ENCODE data around the gene ZMAT2.
"Not testable (repeated sequence)": the region's sequence is repeated elsewhere in the genome, so short reads cannot be mapped to it uniquely, and the experiment has no call there.

Gene ZMAT2, protein sequence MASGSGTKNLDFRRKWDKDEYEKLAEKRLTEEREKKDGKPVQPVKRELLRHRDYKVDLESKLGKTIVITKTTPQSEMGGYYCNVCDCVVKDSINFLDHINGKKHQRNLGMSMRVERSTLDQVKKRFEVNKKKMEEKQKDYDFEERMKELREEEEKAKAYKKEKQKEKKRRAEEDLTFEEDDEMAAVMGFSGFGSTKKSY
- total RNA-seq, result 29.3 to 72.4 (median 49.1) reads per million in 17 experiments

DNA sequence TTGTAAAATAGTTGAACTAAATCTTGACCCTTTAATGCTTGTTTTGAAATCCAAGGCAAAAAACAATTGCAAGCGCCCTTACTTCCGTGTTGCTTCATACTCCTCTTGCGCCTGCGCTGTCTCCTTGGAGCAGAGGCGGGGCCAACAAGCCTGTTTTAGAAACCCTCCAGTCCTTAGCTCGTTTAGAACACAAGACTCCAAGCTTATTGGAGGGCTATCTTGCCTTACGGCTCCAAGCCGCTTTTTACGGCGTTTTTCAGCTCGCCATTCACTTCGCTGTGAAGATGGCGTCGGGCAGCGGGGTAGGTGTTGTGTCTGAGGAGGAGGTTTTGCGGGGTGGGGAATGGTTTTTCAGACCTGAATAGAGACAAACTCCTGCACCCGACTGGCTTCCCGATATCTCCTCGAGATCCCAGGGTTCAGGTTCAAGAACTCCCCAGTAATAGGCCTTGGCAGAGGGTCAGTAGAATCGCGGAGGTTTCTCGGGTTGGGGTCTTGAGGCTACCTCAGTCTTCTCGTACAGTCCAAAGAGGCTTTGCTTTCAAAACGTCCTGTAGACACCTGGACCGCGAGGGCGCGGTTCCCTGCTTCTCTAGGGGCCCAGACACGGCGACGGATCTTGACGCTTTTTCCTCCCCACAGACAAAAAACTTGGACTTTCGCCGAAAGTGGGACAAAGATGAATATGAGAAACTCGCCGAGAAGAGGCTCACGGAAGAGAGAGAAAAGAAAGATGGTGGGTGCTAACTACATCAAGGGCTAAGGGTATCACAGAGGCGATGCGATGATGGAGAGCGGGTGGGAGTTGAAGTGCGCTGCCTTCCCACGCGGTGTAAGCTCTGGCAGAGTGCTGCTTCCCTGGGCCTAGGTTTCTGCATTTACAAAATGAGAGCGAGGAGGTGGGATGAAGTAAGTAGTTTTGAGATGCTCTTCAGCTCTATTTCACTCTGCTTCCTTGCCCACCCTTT, at the start of gene ZMAT2:
TSS of gene ZMAT2 (plus strand) at position 271 of the 968 bp plus-strand sequence. CDS start at position 285, 14 bp downstream.
- peak; percentile 96 to 99 (median 98) for DNase-seq

DNA sequence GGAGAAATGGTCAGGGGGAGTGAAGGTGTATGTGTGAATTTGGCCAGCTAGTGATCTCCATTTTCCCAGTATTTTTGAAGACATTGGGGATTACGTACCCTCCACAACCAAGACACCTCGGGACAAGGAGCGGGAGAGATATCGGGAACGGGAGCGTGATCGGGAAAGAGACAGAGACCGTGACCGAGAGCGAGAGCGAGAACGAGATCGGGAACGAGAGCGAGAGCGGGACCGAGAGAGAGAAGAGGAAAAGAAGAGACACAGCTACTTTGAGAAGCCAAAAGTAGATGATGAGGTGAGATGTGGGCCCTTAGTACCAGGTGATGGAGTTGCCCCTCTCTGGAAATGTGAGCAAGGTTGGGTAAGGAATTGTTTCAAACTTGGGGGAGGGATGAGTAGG, 41.4 kb upstream of the ZMAT2 start:
- DNase-seq, result no peak

DNA sequence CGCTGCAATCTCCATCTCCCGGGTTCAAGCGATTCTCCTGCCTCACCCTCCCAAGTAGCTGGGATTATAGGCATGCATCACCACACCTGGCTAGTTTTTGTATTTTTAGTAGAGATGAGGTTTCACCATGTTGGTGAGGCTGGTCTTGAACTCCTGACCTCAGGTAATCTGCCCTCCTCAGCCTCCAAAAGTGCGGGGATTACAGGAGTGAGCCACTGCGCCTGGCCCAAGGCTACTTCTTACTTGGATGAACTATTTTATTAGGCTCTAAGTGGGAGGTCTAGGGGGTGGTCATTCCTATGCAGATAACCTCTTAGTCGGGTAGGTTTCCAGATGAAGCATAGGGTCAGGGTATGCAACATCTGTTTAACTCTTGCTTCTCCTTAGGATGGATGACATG, 39.9 kb upstream of the ZMAT2 start:
- not testable (repeated sequence) for DNase-seq

DNA sequence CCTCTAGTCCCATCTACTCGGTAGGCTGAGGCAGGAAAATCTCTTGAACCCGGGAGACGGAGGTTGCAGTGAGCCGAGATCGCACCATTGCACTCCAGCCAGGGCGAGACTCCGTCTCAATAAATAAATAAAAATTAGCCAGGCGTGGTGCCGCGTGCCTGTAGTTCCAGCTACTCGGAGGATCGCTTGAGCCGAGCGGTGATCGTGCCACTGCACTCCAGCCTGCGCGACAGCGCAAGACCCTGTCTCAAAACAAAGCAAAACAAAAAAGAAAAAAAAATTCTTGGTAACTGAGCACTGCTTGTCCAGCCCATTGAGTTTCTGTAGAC, 36.3 kb upstream of the ZMAT2 start:
- no peak for DNase-seq

DNA sequence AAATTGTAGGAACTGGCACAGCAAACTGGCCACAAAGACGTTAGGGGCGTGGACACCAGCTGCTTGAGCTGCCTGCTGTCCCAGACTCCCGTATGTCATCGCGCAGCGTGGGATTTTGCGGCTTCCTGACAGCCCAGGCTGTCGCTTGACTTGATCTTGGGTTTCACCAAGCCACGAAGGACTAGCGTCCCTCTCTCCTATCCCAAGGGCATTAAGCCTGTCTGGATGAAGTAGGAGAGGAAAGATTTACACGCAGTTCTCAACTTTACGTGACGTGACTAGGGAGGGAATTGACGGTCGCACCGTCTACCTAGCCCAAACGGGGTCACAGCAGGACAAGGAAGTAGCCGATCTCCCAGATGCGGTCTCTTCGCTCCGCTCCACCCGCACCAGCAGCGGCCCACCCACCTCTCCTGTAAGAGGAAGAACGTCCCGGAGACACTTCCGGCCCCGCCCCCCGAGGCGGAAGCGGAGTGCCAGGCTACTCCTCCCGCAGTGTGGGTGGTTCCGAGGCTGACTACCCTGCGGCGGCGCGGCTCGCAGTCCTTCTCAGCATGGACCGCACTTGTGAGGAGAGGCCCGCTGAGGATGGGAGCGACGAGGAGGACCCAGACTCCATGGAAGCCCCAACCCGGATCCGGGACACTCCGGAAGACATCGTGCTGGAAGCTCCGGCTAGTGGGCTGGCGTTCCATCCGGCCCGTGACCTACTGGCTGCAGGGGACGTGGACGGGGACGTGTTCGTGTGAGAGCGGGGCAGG, 35.7 kb upstream of the ZMAT2 start, which contains the start of gene WDR55:
TSS of gene WDR55 (plus strand) at position 546 of the 761 bp plus-strand sequence. CDS start at position 555, 9 bp downstream.
- peak; percentile 96 to 99 (median 98) for DNase-seq

DNA sequence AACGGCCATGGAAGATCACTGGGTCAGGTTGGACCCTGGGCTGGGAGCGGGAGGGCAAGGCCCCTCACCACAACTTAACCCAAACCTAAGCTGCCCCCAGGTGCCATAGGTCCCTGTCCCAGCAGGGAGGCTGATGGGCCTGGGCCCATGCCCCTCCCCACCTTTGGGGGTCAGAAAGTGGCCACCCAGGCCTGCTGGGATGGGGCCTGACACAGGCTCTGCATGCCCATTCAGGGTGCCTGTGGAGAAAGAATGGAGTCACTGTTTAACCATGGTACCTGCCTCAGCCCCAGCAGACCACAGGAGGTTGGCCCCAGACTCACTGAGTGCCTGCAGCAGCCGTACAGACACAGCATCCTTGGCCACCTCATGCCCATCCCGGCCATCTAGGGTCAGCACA, 29.2 kb upstream of the ZMAT2 start:
- DNase-seq, result not testable (repeated sequence)

DNA sequence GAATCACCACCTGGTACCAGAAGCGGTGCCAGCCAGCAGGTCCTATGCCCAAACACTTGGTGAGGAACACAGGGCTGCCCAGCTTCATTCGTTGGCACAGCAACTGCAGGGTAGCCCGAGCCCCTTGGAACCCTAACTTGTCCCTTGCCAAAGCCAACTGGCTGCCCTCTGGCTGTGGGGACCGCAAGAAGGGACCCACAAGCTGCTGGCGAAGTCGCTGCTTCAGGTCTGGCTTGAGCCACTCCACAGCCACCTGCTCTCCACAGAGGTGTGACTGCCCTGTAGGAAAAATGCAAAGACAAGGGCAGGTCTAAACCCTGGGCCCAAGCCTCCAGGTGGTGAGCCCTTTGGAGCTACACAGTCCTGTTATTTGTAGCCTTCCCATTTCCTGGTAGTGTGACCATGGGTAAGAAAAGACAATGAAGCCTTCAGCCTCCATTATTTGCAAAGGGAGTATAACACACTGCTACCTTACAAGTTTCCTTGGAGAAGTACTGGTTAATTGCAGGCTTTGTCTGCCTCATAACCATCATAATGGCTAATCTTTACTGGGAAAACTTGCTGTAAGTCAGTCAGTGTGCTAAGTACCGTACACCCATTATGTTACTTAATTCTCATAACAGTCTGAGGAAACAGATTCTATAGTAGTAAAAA, 28.6 kb upstream of the ZMAT2 start:
- no peak for DNase-seq

DNA sequence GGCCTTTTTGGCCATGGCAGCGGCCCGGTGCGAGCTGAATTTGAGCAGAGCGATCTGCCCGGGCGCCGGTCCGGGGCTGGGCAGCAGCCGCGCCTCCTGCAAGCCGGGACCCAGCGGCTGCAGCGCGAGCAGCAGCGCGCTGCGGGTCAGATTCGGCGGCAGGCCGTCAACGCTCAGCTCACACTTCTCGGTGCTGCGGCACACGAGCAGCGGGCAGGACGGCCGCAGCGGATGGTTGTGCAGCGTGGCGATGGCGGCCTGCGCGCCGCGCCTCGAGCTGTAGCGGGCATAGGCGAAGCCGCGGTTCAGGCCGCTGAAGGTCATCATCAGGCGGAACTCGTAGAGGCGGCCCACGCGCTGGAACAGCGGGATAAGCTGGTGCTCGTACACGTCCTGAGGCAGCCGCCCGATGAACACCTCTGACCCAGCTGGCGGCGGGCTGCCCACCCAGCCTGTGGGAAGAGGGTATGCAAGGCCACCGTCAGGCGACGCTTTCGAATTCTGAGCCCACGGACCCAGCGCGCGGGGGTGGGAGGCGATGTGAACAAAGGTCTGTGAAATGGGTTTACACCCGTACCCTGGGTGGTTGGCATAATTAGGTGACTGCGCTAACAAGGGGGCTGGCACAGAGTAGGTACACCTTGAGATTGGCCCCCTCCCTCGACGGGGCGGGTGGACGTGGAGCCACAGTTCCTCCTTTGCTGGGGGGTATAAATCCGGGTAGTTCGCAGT, 27.6 kb upstream of the ZMAT2 start:
- DNase-seq, result peak; percentile 49 to 76 (median 63)

GRCh38 chr5:140673187-140673976, 26.9 kb upstream of the ZMAT2 start, which contains the start of gene DND1:
Gene DND1 (minus strand): TSS chr5:140673576. CDS start chr5:140673542, 34 bp downstream.
- no peak for DNase-seq

- no peak for DNase-seq
These were observed 26.0 kb upstream of the ZMAT2 start for GRCh38 chr5:140674211-140674610.

- no peak for DNase-seq
These were observed 25.6 kb upstream of the ZMAT2 start for GRCh38 chr5:140674629-140675028.

GRCh38 chr5:140677947-140678346, 22.3 kb upstream of the ZMAT2 start:
- no peak for DNase-seq

DNA sequence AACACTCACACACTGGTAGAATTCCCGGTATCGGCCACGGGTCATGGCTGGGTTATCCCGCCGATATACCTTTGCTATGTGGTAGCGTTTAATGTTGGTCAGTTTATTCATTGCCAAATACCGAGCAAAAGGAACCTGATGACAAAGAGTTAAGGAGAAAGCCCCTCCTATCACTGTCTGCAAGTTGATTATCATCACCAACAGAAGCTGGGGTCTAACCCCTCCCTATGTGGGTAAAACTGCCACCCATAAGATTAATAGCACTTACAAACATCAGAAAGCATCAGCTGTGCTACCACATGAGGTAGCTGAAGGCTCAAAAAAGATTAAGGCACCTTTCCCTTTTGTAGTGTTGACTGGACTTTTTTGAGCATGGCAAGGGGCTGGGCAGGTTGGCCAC, 21.3 kb upstream of the ZMAT2 start:
- no peak for DNase-seq

DNA sequence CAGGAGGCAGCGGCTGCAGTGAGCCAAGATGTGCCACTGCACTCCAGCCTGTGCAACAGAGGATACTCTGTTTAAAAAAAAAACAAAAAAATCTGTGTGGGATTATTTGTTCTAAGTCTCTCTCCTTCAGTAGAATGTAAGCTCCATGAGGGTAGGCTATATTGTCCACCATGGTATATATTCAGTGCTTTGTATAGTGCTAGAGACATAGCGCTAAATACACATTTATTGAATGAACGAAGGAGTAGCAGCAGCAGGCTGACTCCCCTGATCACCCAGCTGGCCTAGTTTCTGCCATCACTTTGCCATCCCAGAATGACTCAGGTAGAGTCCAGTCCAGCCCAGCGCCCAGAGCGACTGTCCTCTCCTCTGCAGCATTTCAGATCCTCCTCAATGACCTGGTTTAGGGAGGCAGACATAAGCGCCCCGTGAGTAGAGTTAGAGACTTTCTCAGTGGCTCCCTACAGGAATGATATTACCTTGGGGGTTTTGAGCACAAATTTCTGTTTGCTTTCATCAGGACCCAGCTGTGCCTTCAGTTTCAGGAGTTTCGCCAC, 9.8 kb upstream of the ZMAT2 start:
- no peak for DNase-seq

DNA sequence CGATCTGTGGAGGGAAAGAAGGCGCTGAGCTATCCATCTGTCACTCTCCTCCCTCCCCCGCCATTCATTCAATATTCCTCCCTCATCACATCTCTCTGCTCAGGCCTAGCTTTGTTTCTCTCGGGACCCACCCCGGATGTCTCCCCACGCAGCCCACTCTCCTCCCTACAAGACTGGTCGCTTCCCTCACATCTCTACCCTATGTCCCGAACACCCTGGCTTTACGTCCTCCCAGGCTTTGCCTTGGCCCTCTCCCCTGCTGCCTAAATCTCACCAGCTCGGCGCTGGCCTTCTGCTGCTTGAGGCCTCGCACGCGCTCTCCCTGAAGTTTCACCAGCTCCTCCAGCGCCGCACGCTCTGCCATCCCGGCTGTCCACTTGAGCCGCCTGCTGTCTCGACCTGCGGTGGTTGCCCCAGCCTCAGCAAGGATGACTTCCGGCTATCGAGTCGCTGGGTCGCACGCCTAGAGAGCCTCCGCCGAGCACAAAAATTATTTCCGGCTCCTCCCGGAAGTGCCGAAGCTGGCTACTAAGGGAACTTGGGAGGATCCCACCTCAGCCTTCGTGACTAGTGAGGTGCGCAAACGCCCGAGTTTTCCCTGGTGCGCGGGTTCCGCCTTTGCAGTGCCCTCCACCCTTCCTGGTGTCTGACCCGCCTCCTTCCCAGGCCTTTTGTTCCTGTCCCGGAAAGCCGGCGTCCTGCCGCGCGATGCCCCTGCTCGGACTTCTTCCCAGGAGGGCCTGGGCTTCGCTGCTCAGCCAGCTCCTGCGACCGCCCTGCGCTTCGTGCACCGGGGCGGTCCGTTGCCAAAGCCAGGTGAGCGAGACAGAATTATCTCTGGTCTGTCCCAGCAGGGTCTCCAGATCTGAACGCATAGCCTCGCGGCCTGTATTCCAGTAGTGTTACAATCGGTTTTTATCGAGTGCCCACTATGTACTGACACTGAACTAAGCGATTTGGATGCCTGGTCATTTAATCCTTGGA, 9.0 kb upstream of the ZMAT2 start, which contains the start of the genes HARS1 and HARS2:
TSS of gene HARS1 (minus strand) at position 430 of the 984 bp plus-strand sequence. CDS start at position 364, 66 bp downstream.
TSS of gene HARS2 (plus strand) at position 515 of the 984 bp plus-strand sequence. CDS start at position 709, 194 bp downstream.
- DNase-seq, result peak; percentile 95 to 98 (median 96)

DNA sequence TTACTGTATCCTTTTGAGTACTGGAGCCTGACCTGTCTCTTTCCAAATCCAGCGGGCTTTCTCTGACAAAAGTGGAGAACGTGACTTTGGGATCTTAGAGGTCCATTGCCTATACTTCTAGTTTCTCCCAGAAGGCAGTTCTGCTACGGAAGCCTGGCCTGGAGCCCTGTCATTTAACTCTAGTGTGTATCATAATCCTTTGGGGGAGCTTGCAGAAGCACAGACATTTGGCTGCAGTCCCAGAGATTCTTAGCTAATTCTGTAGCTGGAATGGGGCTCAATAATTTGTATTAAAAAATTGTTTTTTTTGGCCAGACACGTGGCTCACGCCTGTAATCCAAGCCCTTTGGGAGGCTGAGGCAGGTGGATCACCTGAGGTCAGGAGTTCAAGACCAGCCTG, 6.0 kb upstream of the ZMAT2 start:
- DNase-seq, result no peak

- DNase-seq, result no peak
These were observed 3.3 kb upstream of the ZMAT2 start for GRCh38 chr5:140696891-140697492.

GRCh38 chr5:140707812-140708211, 7.6 kb downstream of the ZMAT2 start:
- DNase-seq, result no peak
